ENCODE results near the gene SRSF3.

Gene SRSF3

DNA sequence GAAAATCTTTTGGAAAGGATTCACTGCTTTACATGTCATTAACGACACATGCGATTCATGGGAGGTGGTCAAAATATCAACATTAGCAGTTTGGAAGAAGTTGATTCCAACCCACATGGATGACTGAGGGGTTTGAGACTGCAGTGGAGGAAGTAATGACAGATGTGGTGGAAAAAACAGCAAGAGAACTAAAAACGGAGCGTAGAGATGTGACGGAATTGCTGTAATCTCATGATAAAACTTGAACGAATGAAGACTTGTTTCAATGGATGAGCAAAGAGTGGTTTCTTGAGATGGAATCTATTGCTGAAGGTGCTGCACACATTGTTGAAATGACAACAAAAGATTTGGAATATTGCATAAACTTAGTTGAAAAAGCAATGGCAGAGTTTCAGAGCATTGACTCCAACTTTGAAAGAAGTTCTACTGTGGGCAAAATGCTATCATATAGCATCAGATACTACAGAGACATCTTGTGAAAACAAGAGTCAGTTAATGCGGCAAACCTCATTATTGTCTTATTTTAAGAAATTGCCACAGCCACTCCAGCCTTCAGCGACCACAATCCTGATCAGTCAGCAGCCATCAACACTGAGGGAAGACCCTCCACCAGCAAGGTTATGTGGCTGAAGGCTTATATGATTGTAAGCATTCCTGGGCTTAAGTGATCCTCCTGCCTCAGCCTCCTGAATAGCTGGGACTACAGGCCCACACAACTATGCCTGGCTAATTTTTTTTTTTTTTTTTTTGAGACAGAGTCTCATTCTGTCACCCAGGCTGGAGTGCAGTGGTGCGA lies 19.2 kb downstream of the SRSF3 start:
- ChIA-PET CTCF (interaction anchor here (0.9 to 3.8 kb wide), 3 partner anchors 11 to 146 kb away, joined by 4 to 22 read pairs (median 15); no protein-coding TSS in a partner anchor), POLR2A (interaction anchor here (0.7 to 1.3 kb wide), 3 partner anchors 12 to 414 kb away, joined by 3 to 5 read pairs (median 4); no protein-coding TSS in a partner anchor)
- DNase-seq (ENCODE audit: extremely low spot score), result no peak
- TF ChIP-seq CTCF (IDR thresholded peaks at IDR 0.05; ENCODE audit: control extremely low read depth, extremely low read depth, low read depth, missing control alignments), result no peak

- TF ChIP-seq CTCF (IDR thresholded peaks at IDR 0.05; ENCODE audit: control extremely low read depth, extremely low read depth, low read depth, missing control alignments), result peak; percentile 54
- DNase-seq (ENCODE audit: extremely low spot score), result peak; percentile 63
- ChIA-PET POLR2A (interaction anchor here (0.5 to 1.5 kb wide), 11 partner anchors 9 to 328 kb away, joined by 3 to 12 read pairs (median 4); no protein-coding TSS in a partner anchor), CTCF (interaction anchor here (0.6 to 3.4 kb wide), 58 partner anchors 8 to 403 kb away, joined by 3 to 86 read pairs (median 5); partner anchors contain the start of genes C6orf89, CDKN1A and RAB44)
These were observed 21.0 kb downstream of the SRSF3 start for GRCh38 chr6:36615018-36615761.

DNA sequence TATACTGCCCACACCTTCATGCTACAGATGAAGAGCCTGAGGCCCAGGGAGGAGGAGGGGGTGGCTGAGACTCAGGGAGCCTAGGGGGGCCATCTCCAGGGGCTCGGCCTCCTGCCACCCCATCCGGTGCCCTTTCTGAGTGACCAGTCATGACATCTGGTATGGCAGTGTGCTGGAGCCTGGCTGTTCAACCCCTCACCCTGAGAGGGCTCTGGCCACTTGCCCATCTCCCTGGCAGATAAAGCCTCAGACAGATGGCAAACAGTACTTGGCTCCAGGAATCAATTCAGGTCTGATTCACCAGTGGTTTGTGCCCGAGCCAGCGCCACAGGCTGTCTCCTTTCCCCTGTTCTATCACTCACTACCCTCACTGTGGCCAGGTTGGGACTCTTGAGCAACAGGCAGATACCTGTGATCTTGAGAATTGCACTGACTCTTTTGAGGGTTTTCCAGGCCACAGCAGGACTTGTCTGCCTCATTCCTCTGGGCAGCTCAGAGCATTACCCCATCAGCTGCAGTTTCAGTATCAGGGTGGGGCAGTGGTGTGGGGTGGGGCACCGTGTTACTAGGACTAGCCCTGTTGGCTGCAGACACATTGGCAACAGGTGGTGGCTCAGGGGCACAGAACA lies 22.8 kb downstream of the SRSF3 start:
- no peak for DNase-seq (ENCODE audit: extremely low spot score)
- CTCF ChIA-PET, result interaction anchor here (2.4 to 3.4 kb wide), 9 partner anchors 10 to 147 kb away, joined by 6 to 86 read pairs (median 11); no protein-coding TSS in a partner anchor
- no peak for TF ChIP-seq CTCF (IDR thresholded peaks at IDR 0.05; ENCODE audit: control extremely low read depth, extremely low read depth, low read depth, missing control alignments)
- POLR2A ChIA-PET, result no interaction called here

GRCh38 chr6:36618366-36619355 lies 24.5 kb downstream of the SRSF3 start:
- CTCF ChIA-PET, result interaction anchor here (0.8 to 2.4 kb wide), 12 partner anchors 9 to 151 kb away, joined by 3 to 16 read pairs (median 4); no protein-coding TSS in a partner anchor
- DNase-seq (ENCODE audit: extremely low spot score), result no peak
- POLR2A ChIA-PET, result interaction anchor here (0.7 to 1.8 kb wide), 2 partner anchors 10 to 18 kb away, joined by 4 to 6 read pairs; no protein-coding TSS in a partner anchor
- no peak for TF ChIP-seq CTCF (IDR thresholded peaks at IDR 0.05; ENCODE audit: control extremely low read depth, extremely low read depth, low read depth, missing control alignments)

DNA sequence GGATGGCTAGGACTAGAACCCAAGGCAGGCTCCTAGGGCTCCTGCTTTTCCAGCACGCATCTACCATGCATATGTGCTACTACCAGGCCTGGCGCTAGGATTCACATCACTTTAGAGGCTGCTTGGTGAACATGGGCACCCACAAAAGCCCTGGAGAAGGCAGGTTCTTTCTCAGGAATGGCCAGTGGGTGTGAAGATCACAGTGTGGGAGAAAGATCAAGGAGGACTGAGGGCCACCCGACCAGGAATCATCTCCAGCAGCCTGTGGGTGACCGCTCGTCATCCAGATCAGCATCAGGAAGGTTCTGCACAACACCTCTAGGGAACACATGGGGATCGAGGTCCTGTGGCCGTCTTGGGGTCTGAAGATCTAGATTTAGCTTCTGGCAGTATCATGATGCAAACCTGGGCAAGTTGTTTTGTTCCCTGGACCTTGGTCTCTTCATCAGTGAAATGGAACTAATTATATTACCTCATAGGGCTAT lies 27.3 kb downstream of the SRSF3 start:
- no peak for TF ChIP-seq CTCF (IDR thresholded peaks at IDR 0.05; ENCODE audit: control extremely low read depth, extremely low read depth, low read depth, missing control alignments)
- DNase-seq (ENCODE audit: extremely low spot score), result no peak
- ChIA-PET POLR2A (interaction anchor here (0.6 kb wide), 1 partner anchor 23 kb away, joined by 3 read pairs; no protein-coding TSS in a partner anchor), CTCF (interaction anchor here (0.7 kb wide), 1 partner anchor 138 kb away, joined by 3 read pairs; no protein-coding TSS in a partner anchor)

All from GM10248 (cell line).